SU-DHL-6 (cell line): ENCODE data around the gene TTC23.

ENCODE experiments used
- EZH2phosphoT487 ChIP-seq: fragments of 200-600 bp; sonication (generic), shearing (Covaris generic); conservative IDR thresholded peaks from 2 replicates; pipeline ENCODE4 v1.6.1; 2018; ENCODE audit warnings: mild to moderate bottlenecking, antibody characterized with exemption, low read length, moderate library complexity, mixed read lengths
- TF ChIP-seq, protein P1 (sequence below): fragments of 200-600 bp; sonication (generic); IDR thresholded peaks from one replicate; pipeline ENCODE4 v1.5.1; 2017; ENCODE audit warnings: antibody characterized with exemption, mild to moderate bottlenecking, low read length, moderate library complexity; ENCODE audit not compliant: insufficient read depth, poor library complexity, severe bottlenecking

GRCh38 chr15:99172989-99173388 lies 76.4 kb downstream of the TTC23 start:
- TF ChIP-seq, protein P1, sequence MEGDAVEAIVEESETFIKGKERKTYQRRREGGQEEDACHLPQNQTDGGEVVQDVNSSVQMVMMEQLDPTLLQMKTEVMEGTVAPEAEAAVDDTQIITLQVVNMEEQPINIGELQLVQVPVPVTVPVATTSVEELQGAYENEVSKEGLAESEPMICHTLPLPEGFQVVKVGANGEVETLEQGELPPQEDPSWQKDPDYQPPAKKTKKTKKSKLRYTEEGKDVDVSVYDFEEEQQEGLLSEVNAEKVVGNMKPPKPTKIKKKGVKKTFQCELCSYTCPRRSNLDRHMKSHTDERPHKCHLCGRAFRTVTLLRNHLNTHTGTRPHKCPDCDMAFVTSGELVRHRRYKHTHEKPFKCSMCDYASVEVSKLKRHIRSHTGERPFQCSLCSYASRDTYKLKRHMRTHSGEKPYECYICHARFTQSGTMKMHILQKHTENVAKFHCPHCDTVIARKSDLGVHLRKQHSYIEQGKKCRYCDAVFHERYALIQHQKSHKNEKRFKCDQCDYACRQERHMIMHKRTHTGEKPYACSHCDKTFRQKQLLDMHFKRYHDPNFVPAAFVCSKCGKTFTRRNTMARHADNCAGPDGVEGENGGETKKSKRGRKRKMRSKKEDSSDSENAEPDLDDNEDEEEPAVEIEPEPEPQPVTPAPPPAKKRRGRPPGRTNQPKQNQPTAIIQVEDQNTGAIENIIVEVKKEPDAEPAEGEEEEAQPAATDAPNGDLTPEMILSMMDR = no peak
- TF ChIP-seq EZH2phosphoT487 = no peak
